PC-9 (cell line): ENCODE results near the gene WBP1. TPM values are rescaled to one million over a fixed set of nuclear protein-coding genes. Genes with fewer than 3 reads are reported as not detected.

Experiments used
- Bru-seq: library from RNA; stranded (reverse); fragments of 400-500 nt; gene quantifications from one replicate; lab custom pipeline; 2021; lab: Mats Ljungman, UMichigan
- BruChase-seq, 2 experiments: library from RNA; stranded (reverse); fragments of 400-500 nt; gene quantifications; one replicate each; lab custom pipeline; 2021; lab: Mats Ljungman, UMichigan
- BruUV-seq: library from RNA; stranded (reverse); fragments of 400-500 nt; replicated peaks from 2 replicates; lab custom pipeline; 2021; lab: Mats Ljungman, UMichigan
- CTCF ChIA-PET: fragments of 300-600 bp; sonication (Branson Sonifier 250); formaldehyde crosslinking; loops from one replicate; lab custom pipeline; 2022; ENCODE audit warnings: antibody characterized with exemption; lab: Charles Lee
- POLR2A ChIA-PET: fragments of 300-600 bp; sonication (Branson Sonifier 250); formaldehyde crosslinking; loops from one replicate; lab custom pipeline; 2022; ENCODE audit warnings: antibody characterized with exemption; ENCODE audit not compliant: unreplicated experiment; lab: Charles Lee
- DNase-seq, 2 experiments: peaks; one replicate each; pipeline versions ENCODE4 v3.0.0 to v3.0.0-alpha.2; 2015 to 2022; ENCODE audit warnings: mixed read lengths in 1 of 2
- H2AFZ ChIP-seq: fragments of 200-600 bp; sonication (generic); 2 replicates; pipeline ENCODE4 v1.8.1; 2017; ENCODE audit warnings: antibody characterized with exemption
- H3F3A ChIP-seq: fragments of 200-600 bp; sonication (generic); 2 replicates; pipeline ENCODE4 v1.8.1; 2017; ENCODE audit warnings: antibody characterized with exemption, mild to moderate bottlenecking, low read depth; ENCODE audit not compliant: insufficient read depth
- H3K27ac ChIP-seq: fragments of 200-600 bp; sonication (generic); 2 replicates; pipeline ENCODE4 v1.6.1; 2016; ENCODE audit warnings: mixed run types
- H3K27me3 ChIP-seq: fragments of 200-600 bp; sonication (generic); 2 replicates; pipeline ENCODE4 v1.6.1; 2016; ENCODE audit warnings: low read depth, mixed run types; ENCODE audit not compliant: insufficient read depth
- H3K36me3 ChIP-seq: fragments of 200-600 bp; sonication (generic); 2 replicates; pipeline ENCODE4 v1.6.1; 2016; ENCODE audit warnings: low read depth, mixed run types
- H3K4me1 ChIP-seq: fragments of 200-600 bp; sonication (generic); replicated peaks from 2 replicates; pipeline ENCODE4 v1.6.1; 2016; ENCODE audit warnings: mixed run types; ENCODE audit not compliant: insufficient read depth
- H3K4me2 ChIP-seq: fragments of 200-600 bp; sonication (generic); 2 replicates; pipeline ENCODE4 v1.6.1; 2017; ENCODE audit warnings: mixed run types
- H3K4me3 ChIP-seq: fragments of 200-600 bp; sonication (generic); 2 replicates; pipeline ENCODE4 v1.6.1; 2016; ENCODE audit warnings: mixed run types
- H3K79me2 ChIP-seq: fragments of 200-600 bp; sonication (generic); 2 replicates; pipeline ENCODE4 v1.6.1; 2017; ENCODE audit warnings: low read depth, mixed run types
- H3K9me2 ChIP-seq: fragments of 200-600 bp; sonication (generic); 2 replicates; pipeline ENCODE4 v1.8.1; 2017; ENCODE audit warnings: mild to moderate bottlenecking; ENCODE audit not compliant: insufficient read depth
- H3K9me3 ChIP-seq: fragments of 200-600 bp; sonication (generic); 2 replicates; pipeline ENCODE4 v1.8.1; 2016; ENCODE audit warnings: low read depth; ENCODE audit not compliant: insufficient read depth
- H4K20me1 ChIP-seq: fragments of 200-600 bp; sonication (generic); 2 replicates; pipeline ENCODE4 v1.8.1; 2017; ENCODE audit not compliant: insufficient read depth
- CTCF ChIP-seq: fragments of 200-600 bp; sonication (generic); conservative IDR thresholded peaks from 2 replicates; pipeline ENCODE4 v1.6.1; 2017; ENCODE audit warnings: mixed run types, antibody characterized with exemption, mild to moderate bottlenecking, moderate library complexity
- EZH2 ChIP-seq: fragments of 200-600 bp; sonication (generic); IDR thresholded peaks from 2 replicates; pipeline ENCODE4 v1.8.0; 2017; ENCODE audit warnings: antibody characterized with exemption, low read depth
- intact Hi-C: fragments of 100-400 bp; cut with micrococcal nuclease; formaldehyde crosslinking; loops from one replicate; pipeline ENCODE4 v1.10.0; 2022; ENCODE audit not compliant: unreplicated experiment
- long read RNA-seq: library from polyadenylated mRNA; stranded (forward); transcript quantifications from one replicate; pipeline ENCODE4 v2.0.0, GENCODE V29; 2022
- total RNA-seq: library from RNA; stranded (reverse); gene quantifications from 2 replicates; pipeline ENCODE4 v1.2.3, GENCODE V29; 2021

WBP1 gene
- 68.0 and 74.7 TPM in 2 replicates for total RNA-seq
- percentile 71 among the genes with signal in this experiment for Bru-seq, nascent RNA
- BruChase-seq, experiment 1, labeled RNA remaining after a 2-hour chase, result percentile 83 among the genes with signal in this experiment
- BruChase-seq, experiment 2, labeled RNA remaining after a 6-hour chase, result percentile 92 among the genes with signal in this experiment
- long read RNA-seq, transcript WBP1-208 (4 exons, 765 nt), result minor isoform, 8 of 54 reads
- long read RNA-seq, transcript WBP1-201 (4 exons, 1,294 nt), result major isoform, 30 of 54 reads
- long read RNA-seq, partial matches to known transcripts, result 0 of 54 reads
- long read RNA-seq, other reads (novel, unspliced or antisense), result 14 of 54 reads

DNA sequence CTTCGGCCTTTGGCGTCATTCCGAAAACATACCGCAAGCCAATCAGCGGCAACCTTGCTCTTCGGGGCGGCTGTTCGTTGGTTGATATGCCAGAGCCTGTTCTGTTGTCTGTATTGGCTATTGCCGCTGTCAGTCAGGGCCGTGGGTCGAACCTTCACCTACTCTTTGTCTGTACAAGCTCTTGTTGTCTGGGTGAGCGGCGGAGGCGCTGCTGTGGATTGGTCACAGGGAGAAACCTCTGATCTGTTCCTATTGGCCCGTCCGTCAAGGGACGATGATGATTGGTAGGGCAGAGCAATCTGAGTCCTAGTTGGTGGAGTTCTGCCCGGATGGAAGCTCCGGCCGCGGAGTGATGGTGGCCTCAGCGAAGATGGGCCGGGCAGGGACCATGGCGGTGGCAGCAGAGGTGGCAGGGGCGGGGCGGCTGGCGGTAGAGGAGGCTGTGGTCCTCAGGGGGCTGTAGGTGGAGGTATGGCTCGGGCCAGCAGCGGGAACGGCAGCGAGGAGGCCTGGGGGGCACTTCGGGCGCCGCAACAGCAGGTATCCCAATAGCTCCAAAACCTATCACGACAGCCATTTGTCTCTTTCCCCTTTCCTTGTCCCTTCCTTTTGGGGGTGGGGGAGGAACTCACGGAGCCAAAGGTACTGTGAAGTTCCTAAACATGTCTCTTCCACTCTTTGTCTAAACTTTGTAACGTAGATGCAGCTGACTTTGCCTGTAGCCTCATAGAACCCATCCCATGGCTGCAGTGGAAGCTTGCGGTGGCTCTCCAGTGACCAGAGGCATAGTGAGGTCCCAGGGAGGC lies at the start of gene WBP1:
TSS of gene WBP1 (plus strand) at position 307 of the 806 bp plus-strand sequence. CDS start at position 472, 165 bp downstream.
- TF ChIP-seq EZH2, result no peak
- TF ChIP-seq CTCF, result no peak
- Histone ChIP-seq H3K9me3 (no peaks in the 10 kb centered on the region), H3K4me1 (peaks cover 22% of the 10 kb centered on the region), H3K36me3 (peaks cover 15% of the 10 kb centered on the region), H3K4me3 (peak within 1 kb of the TSS; percentile 93), H3K79me2 (peaks cover 26% of the 10 kb centered on the region), H3K27ac (peak within 1 kb of the TSS; percentile 29; the same call in 1 of the 2 replicates), H3F3A (peaks cover 31% of the 10 kb centered on the region), H4K20me1 (no peaks in the 10 kb centered on the region), H2AFZ (peak within 1 kb of the TSS; percentile 73), H3K27me3 (no peaks in the 10 kb centered on the region), H3K4me2 (peak within 1 kb of the TSS; percentile 99), H3K9me2 (no peaks in the 10 kb centered on the region)
- DNase-seq, result peak; percentile 99 to 100
- POLR2A ChIA-PET, result interaction anchor here (0.5 to 1.2 kb wide), 10 partner anchors 11 to 1218 kb away, joined by 3 to 9 read pairs (median 5); partner anchors contain the start of genes MRPL53 and TPRKB
- intact Hi-C loops, result loop anchor here (1.0 to 10.0 kb wide), 2 partner anchors 18 to 194 kb away; no protein-coding TSS in a partner anchor
- CTCF ChIA-PET, result no interaction called here
- TSS peak; percentile 30 for BruUV-seq

- no peak for DNase-seq
- ChIA-PET CTCF (no interaction called here), POLR2A (no interaction called here)
- H3K36me3 ChIP-seq, result no peaks in the 10 kb centered on the region
- intact Hi-C loops, result no loop called here
- H4K20me1 ChIP-seq, result no peaks in the 10 kb centered on the region
- H3K27me3 ChIP-seq, result no peaks in the 10 kb centered on the region
- H3K79me2 ChIP-seq, result no peaks in the 10 kb centered on the region
- no peaks in the 10 kb centered on the region for H3F3A ChIP-seq
- no peak overlapping the region for H3K27ac ChIP-seq
- H2AFZ ChIP-seq, result no peak overlapping the region
- H3K9me3 ChIP-seq, result no peaks in the 10 kb centered on the region
- no peak overlapping the region for H3K4me2 ChIP-seq
- no peaks in the 10 kb centered on the region for H3K9me2 ChIP-seq
- BruUV-seq, result no TSS peak
- H3K4me1 ChIP-seq, result no peaks in the 10 kb centered on the region
- no peak overlapping the region for H3K4me3 ChIP-seq
- TF ChIP-seq EZH2 (no peak), CTCF (no peak)
These were observed 45.1 kb upstream of the WBP1 start for GRCh38 chr2:74413001-74413698.

- Histone ChIP-seq H3K27ac (no peak overlapping the region), H3K27me3 (no peaks in the 10 kb centered on the region), H3K4me2 (peak overlapping the region; percentile 22; the same call in 1 of the 2 replicates), H3K4me1 (no peaks in the 10 kb centered on the region), H4K20me1 (no peaks in the 10 kb centered on the region), H3K79me2 (no peaks in the 10 kb centered on the region), H3K36me3 (no peaks in the 10 kb centered on the region), H3F3A (no peaks in the 10 kb centered on the region), H3K9me2 (no peaks in the 10 kb centered on the region), H2AFZ (no peak overlapping the region), H3K4me3 (no peak overlapping the region), H3K9me3 (no peaks in the 10 kb centered on the region)
- DNase-seq, result no peak
- POLR2A ChIA-PET, result no interaction called here
- BruUV-seq, result no TSS peak
- intact Hi-C loops, result no loop called here
- CTCF ChIA-PET, result no interaction called here
- no peak for TF ChIP-seq CTCF
- TF ChIP-seq EZH2, result no peak
These were observed 43.8 kb upstream of the WBP1 start for GRCh38 chr2:74414441-74414840.
